ENCODE measurements around the gene ZNF627.
"Not testable (repeated sequence)": the region's sequence is repeated elsewhere in the genome, so short reads cannot be mapped to it uniquely, and the experiment has no call there.

ZNF627 gene

GRCh38 chr19:11597202-11598102 is at the start of gene ZNF627:
Gene ZNF627, plus strand, starts transcription at chr19:11597483. Its CDS starts 145 bp downstream, at chr19:11597628.
- peak; percentile 99 for DNase-seq

GRCh38 chr19:11547929-11548700 is 49.2 kb upstream of the ZNF627 start:
- DNase-seq = no peak

- DNase-seq = no peak
These were observed 47.8 kb upstream of the ZNF627 start for GRCh38 chr19:11549386-11549953.

GRCh38 chr19:11550265-11550664 is 47.0 kb upstream of the ZNF627 start:
- DNase-seq = no peak

- no peak for DNase-seq
These were observed 45.6 kb upstream of the ZNF627 start for GRCh38 chr19:11551603-11552235.

- no peak for DNase-seq
These were observed 44.5 kb upstream of the ZNF627 start for GRCh38 chr19:11552666-11553372.

- no peak for DNase-seq
These were observed 43.1 kb upstream of the ZNF627 start for GRCh38 chr19:11554160-11554559.

- DNase-seq = no peak
These were observed 42.0 kb upstream of the ZNF627 start for GRCh38 chr19:11555246-11555645.

- no peak for DNase-seq
These were observed 40.5 kb upstream of the ZNF627 start for GRCh38 chr19:11556634-11557420.

GRCh38 chr19:11558881-11559828 is 38.1 kb upstream of the ZNF627 start, which contains the start of gene ELOF1:
Gene ELOF1, minus strand, starts transcription at chr19:11559230. Its CDS starts 4,883 bp downstream, at chr19:11554347.
- peak; percentile 99 for DNase-seq

- no peak for DNase-seq
These were observed 36.8 kb upstream of the ZNF627 start for GRCh38 chr19:11560404-11561051.

- no peak for DNase-seq
These were observed 33.8 kb upstream of the ZNF627 start for GRCh38 chr19:11563532-11563931.

GRCh38 chr19:11564082-11564807 is 33.0 kb upstream of the ZNF627 start:
- not testable (repeated sequence) for DNase-seq

- not testable (repeated sequence) for DNase-seq
These were observed 31.7 kb upstream of the ZNF627 start for GRCh38 chr19:11565649-11565980.

GRCh38 chr19:11566164-11566563 is 31.1 kb upstream of the ZNF627 start:
- no peak for DNase-seq

- no peak for DNase-seq
These were observed 27.2 kb upstream of the ZNF627 start for GRCh38 chr19:11570039-11570462.

- not testable (repeated sequence) for DNase-seq
These were observed 23.9 kb upstream of the ZNF627 start for GRCh38 chr19:11573354-11573753.

- not testable (repeated sequence) for DNase-seq
These were observed 23.5 kb upstream of the ZNF627 start for GRCh38 chr19:11573763-11574162.

- no peak for DNase-seq
These were observed 22.6 kb upstream of the ZNF627 start for GRCh38 chr19:11574689-11575088.

Data from femur (tissue), 1 donor.